Naive B cell (primary cell): ENCODE results near the gene CCDC57. TPM values are rescaled to one million over a fixed set of nuclear protein-coding genes. Genes with fewer than 3 reads are reported as not detected.
A peak's percentile ranks its signal among the peaks of the same experiment; 100 is the strongest.
"Not testable (repeated sequence)": the region's sequence is repeated elsewhere in the genome, so short reads cannot be mapped to it uniquely, and the experiment has no call there.

ENCODE experiments used
- ATAC-seq, 2 donors: fragments of 150-1000 bp; cut with Tn5 transposase; 2 replicates each; pipeline ENCODE4 v1.10.0; 2021; ENCODE audit warnings: low read depth in 2 of 2, mild to moderate bottlenecking in 2 of 2, moderate library complexity in 2 of 2
- DNase-seq: peaks from one replicate; pipeline ENCODE4 v3.0.0; 2022
- H3K27ac Mint-ChIP-seq, 6 donors: one replicate each; pipeline ENCODE4 v1.8.0; 2020 to 2022; ENCODE audit warnings: mild to moderate bottlenecking in 6 of 6, mixed read lengths in 6 of 6, moderate library complexity in 5 of 6, inconsistent platforms in 2 of 6
- H3K27me3 Mint-ChIP-seq, 3 donors: one replicate each; pipeline ENCODE4 v1.8.0; 2021 to 2022; ENCODE audit warnings: mixed read lengths in 3 of 3, mild to moderate bottlenecking in 1 of 3
- H3K36me3 Mint-ChIP-seq, 2 donors: one replicate each; pipeline ENCODE4 v1.8.0; 2020 to 2022; ENCODE audit warnings: mixed read lengths in 2 of 2, inconsistent platforms in 1 of 2, mild to moderate bottlenecking in 1 of 2
- H3K4me1 Mint-ChIP-seq, 3 donors: one replicate each; pipeline ENCODE4 v1.8.0; 2020 to 2022; ENCODE audit warnings: mixed read lengths in 3 of 3, inconsistent platforms in 1 of 3, mild to moderate bottlenecking in 1 of 3, moderate library complexity in 1 of 3
- H3K4me3 Mint-ChIP-seq, 8 donors: one replicate each; pipeline ENCODE4 v1.8.0; 2020 to 2022; ENCODE audit warnings: mild to moderate bottlenecking in 8 of 8, mixed read lengths in 8 of 8, moderate library complexity in 8 of 8, inconsistent platforms in 2 of 8
- H3K9me3 Mint-ChIP-seq, 7 donors: one replicate each; pipeline ENCODE4 v1.8.0; 2020 to 2022; ENCODE audit warnings: mixed read lengths in 7 of 7, mild to moderate bottlenecking in 5 of 7, inconsistent platforms in 2 of 7, moderate library complexity in 1 of 7
- polyA plus RNA-seq, 6 donors: library from polyadenylated mRNA; unstranded; fragments of 300-500 nt; fragmentation: Illumina TruSeq; gene quantifications; one replicate each; pipeline ENCODE4 v1.2.3, GENCODE V29; 2021; ENCODE audit warnings: low read depth in 6 of 6

CCDC57 gene
- polyA plus RNA-seq, 6 donors from 2014 or later: 15.9 to 31.8 (median 26.5) TPM

DNA sequence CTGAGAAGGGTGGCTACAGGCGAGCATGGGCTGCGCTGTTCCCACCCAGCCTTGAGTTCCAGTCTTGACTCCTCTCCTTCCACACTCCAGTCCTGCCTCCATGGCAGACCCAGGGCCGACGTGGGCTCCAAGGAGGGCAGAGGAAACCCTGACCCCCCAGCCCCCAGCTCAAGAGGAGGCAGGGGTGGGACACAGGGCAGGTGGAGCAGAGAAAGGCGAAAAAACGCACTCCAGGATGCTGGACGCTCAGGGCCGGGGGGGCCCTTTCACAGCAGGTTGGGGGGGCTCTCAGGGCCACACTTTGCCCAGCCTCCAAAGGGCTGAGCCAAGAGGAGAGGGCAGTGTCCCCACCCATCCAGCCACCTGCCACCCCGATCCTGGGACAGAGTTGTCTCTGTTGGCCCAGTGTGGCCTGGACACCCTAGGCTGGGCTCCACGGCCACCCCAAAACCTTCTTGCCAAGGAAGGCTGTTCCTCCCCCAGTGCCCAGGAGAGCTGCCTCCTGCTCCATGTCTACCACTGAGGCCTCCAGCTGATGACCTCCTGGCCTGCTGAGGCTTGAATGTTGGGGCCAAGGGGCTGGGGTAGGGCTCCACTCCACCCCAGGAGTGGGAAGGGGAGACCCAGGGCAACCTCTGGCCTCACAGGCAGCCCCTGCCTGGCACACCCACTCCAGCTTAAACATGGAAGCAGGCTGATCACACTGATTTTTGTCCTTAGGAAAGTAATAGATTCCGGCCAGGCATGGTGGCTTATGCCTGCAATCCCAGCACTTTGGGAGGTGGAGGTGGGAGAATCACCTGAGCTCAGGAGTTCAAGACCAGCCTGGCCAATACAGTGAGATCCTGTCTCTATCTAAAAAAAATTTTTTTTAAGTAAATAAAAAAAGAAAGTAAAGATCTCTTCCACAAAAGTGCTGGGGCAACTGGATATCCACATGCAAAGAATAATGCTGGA is 7.4 kb upstream of the CCDC57 start:
- Mint-ChIP-seq H3K4me3 (no peak overlapping the region), H3K36me3 (no peaks in the 10 kb centered on the region), H3K9me3 (no peaks in the 10 kb centered on the region), H3K4me1 (peaks cover 17 to 19% (median 18%) of the 10 kb centered on the region in 3 donors), H3K27me3 (peaks cover 4 to 8% (median 6%) of the 10 kb centered on the region in 3 donors), H3K27ac (no peak overlapping the region)
- ATAC-seq (no peak), DNase-seq (no peak)

DNA sequence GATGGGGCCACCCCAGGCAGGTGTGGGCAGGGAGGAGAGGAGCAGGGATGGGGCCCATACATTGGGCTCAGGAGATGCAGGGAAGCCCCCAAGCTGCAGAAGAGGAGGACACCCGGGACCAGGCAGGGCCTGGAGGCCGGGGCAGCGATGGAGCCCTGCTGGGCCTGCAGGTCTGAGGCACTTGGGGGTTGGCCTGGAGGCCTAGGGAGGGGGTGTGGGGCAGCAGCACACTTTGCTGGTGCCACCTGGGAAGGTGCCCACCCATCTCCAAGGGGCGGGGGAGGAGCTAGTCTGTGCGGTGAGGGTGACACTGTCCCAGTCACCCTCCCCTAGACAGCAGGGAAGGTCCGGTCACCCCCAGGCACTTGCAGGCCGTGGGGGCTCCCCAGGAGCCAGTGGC is 6.4 kb upstream of the CCDC57 start:
- H3K4me1 Mint-ChIP-seq: peaks cover 23 to 24% (median 23%) of the 10 kb centered on the region in 3 donors
- no peak for ATAC-seq

DNA sequence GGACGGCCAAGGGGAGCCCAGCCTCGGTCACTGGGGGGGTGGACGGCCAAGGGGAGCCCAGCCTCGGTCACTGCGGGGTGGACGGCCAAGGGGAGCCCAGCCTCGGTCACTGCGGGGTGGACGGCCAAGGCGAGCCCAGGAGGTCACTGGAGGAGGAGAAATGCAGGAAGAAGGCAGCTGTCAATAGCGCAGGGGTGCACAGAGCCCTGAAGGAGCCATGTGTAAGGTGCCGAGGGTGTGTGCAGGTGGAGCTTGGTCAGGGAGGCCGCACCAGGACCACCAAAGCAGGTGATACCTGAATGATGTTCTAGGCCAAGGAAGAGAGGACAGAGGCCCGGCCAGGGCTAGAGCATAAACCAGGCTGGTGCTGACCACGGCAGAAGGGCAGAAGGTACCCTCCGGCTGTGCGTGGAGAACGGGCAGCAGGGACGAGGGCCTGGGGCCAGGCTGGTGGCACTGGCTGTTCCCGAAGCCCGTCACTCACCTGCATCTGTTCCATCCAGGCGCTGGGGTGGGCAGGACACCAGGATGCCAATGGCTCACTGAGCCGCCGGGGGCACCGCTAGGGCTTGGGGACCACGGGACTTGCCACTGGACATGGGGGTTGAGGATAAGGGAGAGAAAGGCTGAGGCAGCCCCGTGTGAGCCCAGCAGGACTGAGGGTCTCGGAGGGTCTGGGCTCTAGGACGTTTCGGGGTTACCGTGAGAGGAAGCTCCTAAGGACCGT is 5.9 kb upstream of the CCDC57 start:
- ATAC-seq: no peak
- Mint-ChIP-seq H3K4me1 (peaks cover 25 to 27% (median 25%) of the 10 kb centered on the region in 3 donors), H3K9me3 (no peaks in the 10 kb centered on the region), H3K4me3 (no peak overlapping the region), H3K27me3 (peaks cover 4 to 8% (median 6%) of the 10 kb centered on the region in 3 donors), H3K36me3 (no peaks in the 10 kb centered on the region), H3K27ac (peak overlapping the region in 1 of 6 donors; percentile 53)
- no peak for DNase-seq

More for the DNA sequence above, 6.4 kb upstream of the CCDC57 start:
- no peak overlapping the region for H3K4me3 Mint-ChIP-seq
- no peak for DNase-seq
- no peaks in the 10 kb centered on the region for H3K36me3 Mint-ChIP-seq
- H3K27ac Mint-ChIP-seq: peak overlapping the region in 1 of 6 donors; percentile 5
- H3K9me3 Mint-ChIP-seq: no peaks in the 10 kb centered on the region
- peaks cover 4 to 8% (median 6%) of the 10 kb centered on the region in 3 donors for H3K27me3 Mint-ChIP-seq

DNA sequence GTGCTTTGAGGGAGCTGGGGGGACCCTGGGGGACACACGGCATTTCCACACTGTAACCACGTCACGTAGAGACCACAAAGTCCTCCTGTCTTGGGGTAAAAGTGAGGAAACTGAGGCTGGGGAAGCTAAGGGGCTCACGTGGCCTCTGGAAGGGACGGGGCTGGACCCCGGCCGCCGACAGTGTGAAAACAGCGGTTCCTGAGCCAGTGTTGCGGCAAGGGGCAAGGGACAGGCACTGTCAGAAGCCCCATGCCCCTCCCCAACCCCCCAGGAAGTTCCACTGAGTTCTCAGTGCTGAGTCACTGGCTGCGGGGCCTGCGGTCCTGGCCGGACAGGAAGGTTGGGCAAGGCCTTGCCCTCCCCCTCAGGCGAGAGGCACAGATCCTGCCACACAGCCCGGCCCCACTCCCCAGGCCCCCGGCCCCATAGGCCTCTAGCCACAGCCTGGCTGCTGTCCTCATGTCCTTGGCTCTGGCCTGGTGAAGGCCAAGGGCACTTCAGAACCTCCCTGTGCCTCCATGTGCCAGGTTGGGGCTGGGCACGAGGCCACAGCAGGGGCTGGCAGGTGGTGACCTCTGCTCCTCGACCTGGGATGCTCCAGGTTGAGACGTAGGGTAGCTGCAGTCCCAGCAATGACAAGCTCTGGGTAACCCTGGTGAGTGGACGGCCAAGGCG is 5.0 kb upstream of the CCDC57 start:
- Mint-ChIP-seq H3K36me3 (no peaks in the 10 kb centered on the region), H3K9me3 (no peaks in the 10 kb centered on the region), H3K27ac (no peak overlapping the region), H3K27me3 (peaks cover 4 to 8% (median 6%) of the 10 kb centered on the region in 3 donors), H3K4me1 (peaks cover 25 to 28% (median 26%) of the 10 kb centered on the region in 3 donors), H3K4me3 (peak overlapping the region in 1 of 8 donors; percentile 29)
- no peak for DNase-seq
- ATAC-seq: no peak

DNA sequence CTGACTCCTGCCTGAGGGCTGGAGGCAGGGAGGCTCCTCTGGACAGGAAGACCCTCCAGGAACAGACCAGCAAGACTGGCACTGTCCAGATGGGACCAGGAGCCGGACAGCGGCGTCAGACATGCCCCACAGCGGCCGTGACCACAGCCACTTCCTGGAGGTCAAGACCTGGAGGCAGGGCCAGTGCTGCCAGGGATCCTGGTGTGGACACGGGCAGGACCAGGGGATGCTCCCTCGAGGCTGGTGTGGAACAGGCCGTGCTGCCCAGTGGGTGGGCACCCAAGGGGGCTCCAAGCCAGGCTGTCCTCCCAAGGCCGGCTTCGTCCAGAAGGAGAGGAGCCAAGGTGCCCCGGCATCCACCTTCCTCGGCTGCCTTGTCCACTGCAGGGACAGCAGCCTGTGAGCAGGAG is 4.5 kb upstream of the CCDC57 start:
- Mint-ChIP-seq H3K36me3 (no peaks in the 10 kb centered on the region), H3K4me3 (peak overlapping the region in 2 of 8 donors; percentile 20 to 49), H3K27me3 (peaks cover 4 to 8% (median 6%) of the 10 kb centered on the region in 3 donors), H3K4me1 (peaks cover 25 to 29% (median 26%) of the 10 kb centered on the region in 3 donors), H3K27ac (peak overlapping the region in 3 of 6 donors; percentile 89 to 95 (median 92)), H3K9me3 (no peaks in the 10 kb centered on the region)
- DNase-seq: no peak
- ATAC-seq: no peak

DNA sequence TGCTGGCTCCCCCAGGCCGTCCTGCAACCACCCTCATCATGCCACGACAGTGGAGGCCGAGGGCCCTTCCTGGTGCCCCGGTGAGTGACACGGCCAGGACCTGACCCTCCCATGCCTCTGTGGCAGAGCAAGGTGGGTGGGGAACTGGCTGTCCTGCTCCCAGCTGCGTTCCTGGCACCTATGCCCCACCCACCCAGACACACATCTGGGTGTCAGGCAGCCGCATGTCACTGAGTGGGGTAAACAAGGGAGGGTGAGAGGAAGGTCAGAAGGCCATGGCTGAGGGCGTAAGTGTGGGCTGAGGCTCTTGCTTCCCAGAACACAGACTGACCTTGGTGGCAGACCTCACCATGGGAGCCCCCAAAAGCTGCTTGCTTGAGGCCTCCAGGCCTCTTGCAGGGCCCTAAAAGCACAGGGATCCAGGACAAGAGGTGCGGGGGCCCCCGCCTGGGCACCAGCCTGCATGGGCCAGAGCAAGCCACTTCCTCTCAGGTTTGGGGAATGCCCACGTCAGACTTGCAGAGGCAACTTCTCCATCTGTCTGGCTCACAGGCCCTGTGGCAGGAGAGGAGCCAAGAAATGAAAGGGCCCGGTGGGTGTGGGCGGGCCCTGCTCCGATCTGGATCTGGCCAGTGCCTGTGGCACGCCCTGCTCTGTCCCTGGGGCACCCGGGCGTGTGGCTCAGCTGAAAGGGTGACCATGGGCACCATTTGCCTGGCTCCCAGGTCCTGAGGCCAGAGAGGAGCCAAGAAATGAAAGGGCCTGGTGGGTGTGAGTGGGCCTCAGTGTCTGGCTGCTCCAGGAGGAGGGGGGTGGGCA is 3.9 kb upstream of the CCDC57 start:
- peak; percentile 74 for DNase-seq
- Mint-ChIP-seq H3K27me3 (peaks cover 4 to 6% (median 5%) of the 10 kb centered on the region in 3 donors), H3K36me3 (no peaks in the 10 kb centered on the region), H3K9me3 (no peaks in the 10 kb centered on the region), H3K4me1 (peaks cover 25 to 35% (median 26%) of the 10 kb centered on the region in 3 donors), H3K4me3 (peak overlapping the region; percentile 39 to 79 (median 50)), H3K27ac (peak overlapping the region in 5 of 6 donors; percentile 89 to 95 (median 92))
- ATAC-seq: peak; percentile 82 to 85

DNA sequence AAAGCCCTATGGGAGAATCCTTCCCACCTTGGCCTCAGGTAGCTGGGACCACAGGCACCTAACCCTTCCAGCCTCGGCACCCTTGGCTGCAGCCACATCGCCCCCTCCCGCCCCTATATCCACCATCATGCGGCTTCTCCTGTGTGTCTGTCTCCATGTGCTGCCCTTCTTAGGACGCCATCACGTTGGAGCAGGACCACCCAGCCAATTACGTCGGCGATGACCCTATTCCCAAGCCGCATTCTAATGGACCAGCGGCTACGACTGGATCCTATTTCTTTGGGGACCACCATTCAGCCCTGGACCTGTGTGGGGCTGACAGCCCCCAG is 3.3 kb upstream of the CCDC57 start:
- H3K4me3 Mint-ChIP-seq: peak overlapping the region in 5 of 8 donors; percentile 39 to 65 (median 49)
- H3K36me3 Mint-ChIP-seq: no peaks in the 10 kb centered on the region
- H3K4me1 Mint-ChIP-seq: peaks cover 25 to 36% (median 26%) of the 10 kb centered on the region in 3 donors
- DNase-seq (no peak), ATAC-seq (no peak)
- peaks cover 0 to 6% (median 4%) of the 10 kb centered on the region in 3 donors for H3K27me3 Mint-ChIP-seq
- H3K27ac Mint-ChIP-seq: peak overlapping the region in 5 of 6 donors; percentile 89 to 95 (median 92)
- H3K9me3 Mint-ChIP-seq: no peaks in the 10 kb centered on the region

DNA sequence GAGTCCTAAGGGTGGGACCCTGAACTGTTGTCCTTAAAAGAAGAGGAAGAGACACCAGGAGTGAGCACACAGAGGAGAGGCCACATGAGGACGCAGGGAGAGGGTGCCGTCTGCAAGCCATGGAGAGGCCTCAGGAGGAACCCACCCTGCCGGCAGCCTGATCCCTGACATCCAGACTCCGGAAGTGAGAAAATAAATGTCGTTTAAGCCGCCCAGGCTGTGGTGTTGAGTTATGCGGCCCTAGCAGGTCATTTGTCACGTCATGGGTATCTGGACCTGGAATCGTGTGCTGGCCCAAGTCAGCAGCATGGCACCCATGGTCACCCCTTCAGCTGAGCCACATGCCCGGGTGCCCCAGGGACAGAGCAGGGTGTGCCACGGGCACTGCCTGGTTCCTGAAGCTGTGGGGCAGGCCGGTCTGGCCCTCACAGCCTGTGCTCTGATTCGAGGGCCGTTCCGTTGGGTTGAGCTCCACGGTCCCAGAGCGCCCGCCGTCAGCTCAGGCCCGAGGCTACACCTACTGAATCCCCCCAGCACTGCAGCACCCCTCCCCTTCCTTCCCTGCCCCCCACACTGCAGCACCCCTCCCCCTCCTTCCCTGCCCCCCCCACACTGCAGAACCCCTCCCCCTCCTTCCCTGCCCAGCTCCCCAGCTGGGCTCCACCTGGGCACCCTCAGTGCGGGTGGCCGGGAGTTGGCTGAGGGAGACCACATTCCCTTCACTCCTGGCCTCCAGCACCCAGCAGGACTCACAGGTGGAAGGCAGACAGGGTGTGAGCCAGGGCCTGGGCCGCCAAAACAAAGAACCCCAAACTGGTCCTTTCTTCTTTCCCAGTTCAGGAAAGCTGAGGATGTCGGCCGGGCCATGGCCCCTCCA is 2.7 kb upstream of the CCDC57 start:
- Mint-ChIP-seq H3K27me3 (peaks cover 0 to 6% (median under 1%) of the 10 kb centered on the region in 3 donors), H3K27ac (peak overlapping the region in 4 of 6 donors; percentile 85 to 95 (median 90)), H3K4me1 (peaks cover 25 to 36% (median 26%) of the 10 kb centered on the region in 3 donors), H3K4me3 (peak overlapping the region in 7 of 8 donors; percentile 2 to 86 (median 36)), H3K9me3 (no peaks in the 10 kb centered on the region), H3K36me3 (no peaks in the 10 kb centered on the region)
- no peak for DNase-seq
- ATAC-seq: no peak

DNA sequence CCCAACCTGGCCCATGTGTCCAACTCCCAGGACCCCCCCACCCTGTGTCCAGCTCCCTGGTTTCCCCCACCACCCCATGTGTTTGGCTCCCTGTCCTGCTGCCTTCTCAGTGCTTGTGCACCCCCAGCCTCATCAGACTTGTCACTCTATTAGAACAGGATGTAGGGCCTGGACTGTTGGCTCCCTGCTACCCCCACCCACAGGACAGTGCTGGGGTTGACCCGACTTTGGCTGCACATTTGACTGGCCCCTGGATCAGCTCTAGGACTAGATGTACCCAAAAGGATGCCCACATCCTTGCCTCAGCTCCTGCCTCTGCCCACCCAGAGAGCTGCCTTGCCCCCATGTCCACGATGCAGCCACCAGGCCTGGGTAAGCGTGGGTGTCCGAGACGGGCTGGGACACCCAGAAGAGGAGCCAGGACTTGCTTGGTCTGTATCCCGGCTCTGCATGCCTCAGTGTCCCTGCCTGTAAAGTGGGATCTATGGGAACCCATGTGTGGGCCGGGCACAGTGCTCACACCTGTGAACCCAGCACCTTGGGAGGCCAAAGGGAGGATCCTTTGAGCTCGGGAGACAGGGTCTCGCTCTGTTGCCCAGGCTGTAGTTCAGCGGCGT is 1.5 kb upstream of the CCDC57 start:
- Mint-ChIP-seq H3K4me1 (peaks cover 26 to 36% (median 31%) of the 10 kb centered on the region in 3 donors), H3K36me3 (no peaks in the 10 kb centered on the region), H3K27me3 (peaks cover 0 to 6% (median 0%) of the 10 kb centered on the region in 3 donors), H3K9me3 (no peaks in the 10 kb centered on the region), H3K4me3 (peak overlapping the region in 7 of 8 donors; percentile 59 to 86 (median 77)), H3K27ac (peak overlapping the region in 5 of 6 donors; percentile 22 to 93 (median 84))
- DNase-seq (no peak), ATAC-seq (no peak)

DNA sequence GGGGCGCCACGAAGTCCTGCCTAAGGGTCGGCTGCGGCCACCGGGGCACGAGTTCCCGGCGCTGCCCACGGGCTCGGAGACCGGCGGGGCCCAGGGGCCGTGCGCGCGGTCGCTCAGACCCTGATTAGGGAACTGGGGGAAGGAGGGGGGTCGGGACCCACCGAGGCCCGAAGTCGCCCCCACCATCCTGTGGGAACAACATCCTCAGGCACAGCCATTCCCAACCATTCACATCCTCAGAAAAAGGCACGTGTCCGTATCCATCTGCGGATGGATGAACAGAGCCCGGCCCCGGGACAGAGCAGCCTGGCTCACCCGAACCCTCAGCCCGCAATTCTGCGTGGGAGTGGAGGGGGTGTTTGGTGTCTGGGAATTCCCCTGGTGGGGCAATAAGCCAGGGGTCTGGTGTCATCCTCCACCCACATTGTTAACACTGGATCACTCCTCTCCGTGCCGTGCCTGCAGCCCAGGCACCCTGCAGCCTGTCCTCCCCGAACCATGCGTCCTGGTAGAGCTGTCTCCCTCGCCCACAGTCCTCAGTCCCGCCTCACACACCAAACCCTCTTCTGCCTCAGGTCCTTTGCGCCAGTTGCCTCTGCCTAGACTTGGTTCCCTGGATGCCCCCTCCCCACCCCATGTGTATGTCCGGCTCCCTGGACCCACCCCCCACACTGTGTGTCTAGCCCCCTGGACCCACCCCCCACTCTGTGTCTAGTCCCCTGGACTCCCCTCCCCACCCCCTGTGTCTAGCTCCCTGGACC is 789 bp upstream of the CCDC57 start:
- H3K36me3 Mint-ChIP-seq: no peaks in the 10 kb centered on the region
- ATAC-seq: peak in 1 of 2 donors; percentile 7
- peaks cover 26 to 36% (median 31%) of the 10 kb centered on the region in 3 donors for H3K4me1 Mint-ChIP-seq
- DNase-seq: no peak
- H3K27me3 Mint-ChIP-seq: peaks cover 0 to under 1% (median 0%) of the 10 kb centered on the region in 3 donors
- no peaks in the 10 kb centered on the region for H3K9me3 Mint-ChIP-seq
- H3K27ac Mint-ChIP-seq: peak overlapping the region; percentile 41 to 93 (median 84)
- H3K4me3 Mint-ChIP-seq: peak overlapping the region; percentile 68 to 90 (median 80)

DNA sequence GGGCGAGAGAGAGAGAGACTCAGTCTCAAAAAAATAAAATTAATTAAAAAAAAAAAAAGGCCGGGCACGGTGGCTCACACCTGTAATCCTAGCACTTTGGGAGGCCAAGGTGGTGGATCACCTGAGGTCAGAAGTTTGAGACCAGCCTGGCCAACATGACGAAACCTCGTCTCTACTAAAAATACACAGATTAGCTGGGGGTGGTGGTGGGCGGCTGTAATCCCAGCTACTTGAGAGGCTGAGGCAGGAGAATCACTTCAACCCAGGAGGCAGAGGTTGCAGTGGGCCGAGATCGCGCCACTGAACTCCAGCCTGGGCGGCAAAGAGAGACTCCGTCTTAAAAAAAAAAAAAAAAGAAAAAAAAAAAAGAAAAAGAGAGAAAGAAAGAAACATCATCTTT is 2.0 kb downstream of the CCDC57 start:
- H3K4me1 Mint-ChIP-seq: peaks cover 20 to 34% (median 28%) of the 10 kb centered on the region in 3 donors
- ATAC-seq, H3K9me3 Mint-ChIP-seq, H3K36me3 Mint-ChIP-seq, H3K27me3 Mint-ChIP-seq, DNase-seq: not testable (repeated sequence)
- peak overlapping the region in 2 of 8 donors; percentile 83 to 85 for H3K4me3 Mint-ChIP-seq
- peak overlapping the region in 1 of 6 donors; percentile 22 for H3K27ac Mint-ChIP-seq
